ENCODE results near the gene DLK1. TPM values are rescaled to one million over a fixed set of nuclear protein-coding genes. Genes with fewer than 3 reads are reported as not detected.

Gene DLK1
- total RNA-seq, 1 donor from 2014 or later = not detected

GRCh38 chr14:100698066-100698465 is 28.6 kb upstream of the DLK1 start:
- H3K4me3 Mint-ChIP-seq (ENCODE audit: low read depth) = no peak overlapping the region
- DNase-seq (ENCODE audit: low spot score) = no peak
- intact Hi-C loops (cut with micrococcal nuclease) = no loop called here
- no peaks in the 10 kb centered on the region for H3K27me3 Mint-ChIP-seq (ENCODE audit: low read depth)
- H3K36me3 Mint-ChIP-seq (ENCODE audit: low read depth) = no peaks in the 10 kb centered on the region
- no peaks in the 10 kb centered on the region for H3K9me3 Mint-ChIP-seq
- H3K27ac Mint-ChIP-seq = no peak overlapping the region
- H3K4me1 Mint-ChIP-seq (ENCODE audit: low read depth) = no peaks in the 10 kb centered on the region

- no peaks in the 10 kb centered on the region for H3K9me3 Mint-ChIP-seq
- H3K36me3 Mint-ChIP-seq (ENCODE audit: low read depth) = no peaks in the 10 kb centered on the region
- no peak for DNase-seq (ENCODE audit: low spot score)
- intact Hi-C loops (cut with micrococcal nuclease) = no loop called here
- H3K27me3 Mint-ChIP-seq (ENCODE audit: low read depth) = no peaks in the 10 kb centered on the region
- H3K4me3 Mint-ChIP-seq (ENCODE audit: low read depth) = no peak overlapping the region
- H3K27ac Mint-ChIP-seq = no peak overlapping the region
- H3K4me1 Mint-ChIP-seq (ENCODE audit: low read depth) = no peaks in the 10 kb centered on the region
Observed at GRCh38 chr14:100698666-100699448, 27.8 kb upstream of the DLK1 start.

GRCh38 chr14:100701314-100701713 is 25.4 kb upstream of the DLK1 start:
- no peaks in the 10 kb centered on the region for H3K9me3 Mint-ChIP-seq
- intact Hi-C loops (cut with micrococcal nuclease) = no loop called here
- H3K27me3 Mint-ChIP-seq (ENCODE audit: low read depth) = no peaks in the 10 kb centered on the region
- DNase-seq (ENCODE audit: low spot score) = no peak
- no peaks in the 10 kb centered on the region for H3K4me1 Mint-ChIP-seq (ENCODE audit: low read depth)
- H3K27ac Mint-ChIP-seq = no peak overlapping the region
- no peaks in the 10 kb centered on the region for H3K36me3 Mint-ChIP-seq (ENCODE audit: low read depth)
- no peak overlapping the region for H3K4me3 Mint-ChIP-seq (ENCODE audit: low read depth)

- H3K27ac Mint-ChIP-seq = no peak overlapping the region
- no peaks in the 10 kb centered on the region for H3K27me3 Mint-ChIP-seq (ENCODE audit: low read depth)
- no peaks in the 10 kb centered on the region for H3K36me3 Mint-ChIP-seq (ENCODE audit: low read depth)
- intact Hi-C loops (cut with micrococcal nuclease) = no loop called here
- no peak overlapping the region for H3K4me3 Mint-ChIP-seq (ENCODE audit: low read depth)
- no peaks in the 10 kb centered on the region for H3K4me1 Mint-ChIP-seq (ENCODE audit: low read depth)
- no peak for DNase-seq (ENCODE audit: low spot score)
- no peaks in the 10 kb centered on the region for H3K9me3 Mint-ChIP-seq
Observed at GRCh38 chr14:100702590-100702989, 24.1 kb upstream of the DLK1 start.

- no peaks in the 10 kb centered on the region for H3K9me3 Mint-ChIP-seq
- H3K36me3 Mint-ChIP-seq (ENCODE audit: low read depth) = no peaks in the 10 kb centered on the region
- H3K27me3 Mint-ChIP-seq (ENCODE audit: low read depth) = no peaks in the 10 kb centered on the region
- intact Hi-C loops (cut with micrococcal nuclease) = no loop called here
- H3K4me1 Mint-ChIP-seq (ENCODE audit: low read depth) = no peaks in the 10 kb centered on the region
- H3K4me3 Mint-ChIP-seq (ENCODE audit: low read depth) = no peak overlapping the region
- no peak for DNase-seq (ENCODE audit: low spot score)
- no peak overlapping the region for H3K27ac Mint-ChIP-seq
Observed at GRCh38 chr14:100703386-100704220, 23.1 kb upstream of the DLK1 start.

GRCh38 chr14:100706200-100706599 is 20.5 kb upstream of the DLK1 start:
- H3K27ac Mint-ChIP-seq = no peak overlapping the region
- H3K36me3 Mint-ChIP-seq (ENCODE audit: low read depth) = no peaks in the 10 kb centered on the region
- peaks cover 9% of the 10 kb centered on the region for H3K27me3 Mint-ChIP-seq (ENCODE audit: low read depth)
- no peak overlapping the region for H3K4me3 Mint-ChIP-seq (ENCODE audit: low read depth)
- no peaks in the 10 kb centered on the region for H3K4me1 Mint-ChIP-seq (ENCODE audit: low read depth)
- H3K9me3 Mint-ChIP-seq = no peaks in the 10 kb centered on the region
- no peak for DNase-seq (ENCODE audit: low spot score)
- intact Hi-C loops (cut with micrococcal nuclease) = no loop called here

GRCh38 chr14:100706860-100707259 is 19.8 kb upstream of the DLK1 start:
- no peaks in the 10 kb centered on the region for H3K36me3 Mint-ChIP-seq (ENCODE audit: low read depth)
- no peaks in the 10 kb centered on the region for H3K4me1 Mint-ChIP-seq (ENCODE audit: low read depth)
- H3K27me3 Mint-ChIP-seq (ENCODE audit: low read depth) = peaks cover 9% of the 10 kb centered on the region
- no peak overlapping the region for H3K4me3 Mint-ChIP-seq (ENCODE audit: low read depth)
- no peaks in the 10 kb centered on the region for H3K9me3 Mint-ChIP-seq
- DNase-seq (ENCODE audit: low spot score) = no peak
- intact Hi-C loops (cut with micrococcal nuclease) = no loop called here
- H3K27ac Mint-ChIP-seq = no peak overlapping the region

GRCh38 chr14:100708425-100709288 is 18.0 kb upstream of the DLK1 start:
- Mint-ChIP-seq H3K4me1 (ENCODE audit: low read depth) (no peaks in the 10 kb centered on the region), H3K4me3 (ENCODE audit: low read depth) (no peak overlapping the region), H3K27ac (no peak overlapping the region), H3K36me3 (ENCODE audit: low read depth) (no peaks in the 10 kb centered on the region), H3K9me3 (no peaks in the 10 kb centered on the region), H3K27me3 (ENCODE audit: low read depth) (peaks cover 9% of the 10 kb centered on the region)
- intact Hi-C loops (cut with micrococcal nuclease) = no loop called here
- DNase-seq (ENCODE audit: low spot score) = no peak

- Mint-ChIP-seq H3K27ac (no peak overlapping the region), H3K9me3 (no peaks in the 10 kb centered on the region), H3K4me1 (ENCODE audit: low read depth) (no peaks in the 10 kb centered on the region), H3K36me3 (ENCODE audit: low read depth) (no peaks in the 10 kb centered on the region), H3K4me3 (ENCODE audit: low read depth) (no peak overlapping the region), H3K27me3 (ENCODE audit: low read depth) (peaks cover 9% of the 10 kb centered on the region)
- intact Hi-C loops (cut with micrococcal nuclease) = no loop called here
- DNase-seq (ENCODE audit: low spot score) = no peak
Observed at GRCh38 chr14:100709289-100710284, 17.1 kb upstream of the DLK1 start.

- H3K4me3 Mint-ChIP-seq (ENCODE audit: low read depth) = no peak overlapping the region
- intact Hi-C loops (cut with micrococcal nuclease) = no loop called here
- H3K36me3 Mint-ChIP-seq (ENCODE audit: low read depth) = no peaks in the 10 kb centered on the region
- H3K27me3 Mint-ChIP-seq (ENCODE audit: low read depth) = peaks cover 9% of the 10 kb centered on the region
- no peaks in the 10 kb centered on the region for H3K9me3 Mint-ChIP-seq
- no peaks in the 10 kb centered on the region for H3K4me1 Mint-ChIP-seq (ENCODE audit: low read depth)
- no peak overlapping the region for H3K27ac Mint-ChIP-seq
- DNase-seq (ENCODE audit: low spot score) = no peak
Observed at GRCh38 chr14:100710391-100710790, 16.3 kb upstream of the DLK1 start.

GRCh38 chr14:100710826-100711462 is 15.7 kb upstream of the DLK1 start:
- intact Hi-C loops (cut with micrococcal nuclease) = no loop called here
- H3K4me3 Mint-ChIP-seq (ENCODE audit: low read depth) = no peak overlapping the region

More at GRCh38 chr14:100710826-100711462, 15.7 kb upstream of the DLK1 start:
- H3K27me3 Mint-ChIP-seq (ENCODE audit: low read depth) = peaks cover 9% of the 10 kb centered on the region
- no peaks in the 10 kb centered on the region for H3K4me1 Mint-ChIP-seq (ENCODE audit: low read depth)
- no peaks in the 10 kb centered on the region for H3K36me3 Mint-ChIP-seq (ENCODE audit: low read depth)
- no peaks in the 10 kb centered on the region for H3K9me3 Mint-ChIP-seq
- no peak for DNase-seq (ENCODE audit: low spot score)
- H3K27ac Mint-ChIP-seq = no peak overlapping the region

Measured in activated T-helper 2 cell treated with anti-CD3 and anti-CD28 coated beads, Interferon-gamma antibody, Interleukin-2, Interleukin-4, amounts not matched to agents 10 μg/mL and 5 μg/mL and 100 μg/mL, durations not matched to agents 14 hours and 24 hours and 36 hours (primary cell).